ENCODE measurements around the gene ABCA3.
A peak's percentile ranks its signal among the peaks of the same experiment; 100 is the strongest.

Gene ABCA3

DNA sequence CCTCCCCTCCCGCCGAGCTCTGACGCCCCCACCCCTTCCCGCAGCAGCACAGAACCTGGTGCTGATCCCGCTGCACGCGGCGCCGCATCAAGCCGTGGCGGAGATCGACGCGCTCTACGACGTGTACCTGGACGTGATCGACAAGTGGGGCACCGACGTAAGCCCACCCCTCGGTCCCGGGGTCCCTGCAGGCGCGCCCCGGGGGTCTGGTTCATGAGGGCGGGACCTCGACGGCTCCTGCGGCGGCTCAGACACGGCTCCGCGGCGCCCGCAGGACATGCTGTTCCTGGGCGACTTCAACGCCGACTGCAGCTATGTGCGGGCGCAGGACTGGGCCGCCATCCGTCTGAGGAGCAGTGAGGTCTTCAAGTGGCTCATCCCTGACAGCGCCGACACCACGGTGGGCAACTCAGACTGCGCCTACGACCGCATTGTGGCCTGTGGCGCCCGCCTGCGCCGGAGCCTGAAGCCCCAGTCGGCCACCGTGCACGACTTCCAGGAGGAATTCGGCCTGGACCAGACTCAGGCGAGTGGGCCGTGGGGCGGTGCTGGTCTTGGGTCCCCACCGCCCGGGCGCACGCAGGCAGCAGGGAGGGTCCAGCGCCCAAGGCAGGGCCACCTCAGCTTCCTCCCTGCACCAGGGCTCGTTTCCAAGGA, 102.9 kb downstream of the ABCA3 start:
- TF ChIP-seq, protein P1, sequence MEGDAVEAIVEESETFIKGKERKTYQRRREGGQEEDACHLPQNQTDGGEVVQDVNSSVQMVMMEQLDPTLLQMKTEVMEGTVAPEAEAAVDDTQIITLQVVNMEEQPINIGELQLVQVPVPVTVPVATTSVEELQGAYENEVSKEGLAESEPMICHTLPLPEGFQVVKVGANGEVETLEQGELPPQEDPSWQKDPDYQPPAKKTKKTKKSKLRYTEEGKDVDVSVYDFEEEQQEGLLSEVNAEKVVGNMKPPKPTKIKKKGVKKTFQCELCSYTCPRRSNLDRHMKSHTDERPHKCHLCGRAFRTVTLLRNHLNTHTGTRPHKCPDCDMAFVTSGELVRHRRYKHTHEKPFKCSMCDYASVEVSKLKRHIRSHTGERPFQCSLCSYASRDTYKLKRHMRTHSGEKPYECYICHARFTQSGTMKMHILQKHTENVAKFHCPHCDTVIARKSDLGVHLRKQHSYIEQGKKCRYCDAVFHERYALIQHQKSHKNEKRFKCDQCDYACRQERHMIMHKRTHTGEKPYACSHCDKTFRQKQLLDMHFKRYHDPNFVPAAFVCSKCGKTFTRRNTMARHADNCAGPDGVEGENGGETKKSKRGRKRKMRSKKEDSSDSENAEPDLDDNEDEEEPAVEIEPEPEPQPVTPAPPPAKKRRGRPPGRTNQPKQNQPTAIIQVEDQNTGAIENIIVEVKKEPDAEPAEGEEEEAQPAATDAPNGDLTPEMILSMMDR (conservative IDR thresholded peaks at IDR 0.05; ENCODE audit: control insufficient read depth, insufficient read depth, low read depth, low read length): no peak
- DNase-seq (ENCODE audit: low read depth): no peak
- H3K4me3 ChIP-seq (ENCODE audit: control insufficient read depth, low read depth, low read length): no peak overlapping the region

DNA sequence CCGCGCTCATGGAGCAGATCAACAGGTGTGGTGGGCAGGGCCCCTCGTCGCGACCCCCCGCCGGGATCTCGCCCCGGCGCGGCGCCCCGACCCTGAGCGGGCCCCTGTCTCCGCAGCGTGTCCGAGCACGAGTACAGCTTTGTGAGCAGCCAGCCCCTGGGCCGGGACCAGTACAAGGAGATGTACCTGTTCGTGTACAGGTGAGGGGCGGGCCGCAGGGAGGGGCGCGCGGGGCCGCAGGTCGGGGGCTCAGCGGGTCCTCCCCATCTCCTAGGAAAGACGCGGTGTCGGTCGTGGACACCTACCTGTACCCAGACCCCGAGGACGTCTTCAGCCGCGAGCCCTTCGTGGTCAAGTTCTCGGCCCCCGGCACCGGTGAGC, 103.4 kb downstream of the ABCA3 start:
- TF ChIP-seq, protein P1 (conservative IDR thresholded peaks at IDR 0.05; ENCODE audit: control insufficient read depth, insufficient read depth, low read depth, low read length): no peak
- DNase-seq (ENCODE audit: low read depth): no peak
- H3K4me3 ChIP-seq (ENCODE audit: control insufficient read depth, low read depth, low read length): no peak overlapping the region

DNA sequence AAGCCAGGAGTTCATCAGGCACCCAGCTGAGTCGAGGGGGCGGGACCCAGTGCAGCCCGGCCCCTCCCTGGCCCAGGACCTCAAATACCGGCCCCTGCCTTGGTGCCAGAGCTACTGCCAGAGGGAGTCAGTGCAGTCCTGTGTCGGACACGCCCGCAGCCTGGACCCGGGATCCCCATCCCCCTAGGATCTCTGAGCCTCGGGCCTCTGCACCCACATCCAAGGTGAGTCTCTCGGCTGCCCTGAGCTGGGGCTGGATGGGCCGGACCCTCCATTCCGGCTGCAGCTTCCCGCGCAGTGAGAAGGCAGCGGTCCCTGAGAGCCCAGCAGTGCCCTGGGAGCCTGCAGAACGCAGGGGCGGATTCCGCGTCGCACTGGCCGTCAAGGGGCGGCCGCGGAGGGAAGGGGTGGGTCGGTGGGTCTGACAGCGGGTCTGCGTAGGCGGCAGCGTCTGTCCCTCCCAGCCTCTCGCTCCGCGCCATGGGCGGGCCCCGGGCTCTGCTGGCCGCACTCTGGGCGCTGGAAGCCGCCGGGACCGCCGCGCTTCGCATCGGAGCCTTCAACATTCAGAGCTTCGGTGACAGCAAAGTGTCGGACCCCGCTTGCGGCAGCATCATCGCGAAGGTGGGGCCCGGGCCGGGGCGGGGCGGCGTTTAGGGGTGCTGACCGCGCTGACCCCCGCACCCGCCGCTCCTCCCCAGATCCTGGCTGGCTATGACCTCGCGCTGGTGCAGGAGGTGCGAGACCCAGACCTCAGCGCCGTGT, 104.0 kb downstream of the ABCA3 start, which contains the start of gene DNASE1L2:
Gene DNASE1L2 (plus strand): TSS at position 108 of the 765 bp plus-strand sequence. CDS start 373 bp downstream, at position 481.
- H3K4me3 ChIP-seq (ENCODE audit: control insufficient read depth, low read depth, low read length): peak within 1 kb of the TSS; percentile 12
- TF ChIP-seq, protein P1 (conservative IDR thresholded peaks at IDR 0.05; ENCODE audit: control insufficient read depth, insufficient read depth, low read depth, low read length): no peak
- no peak for DNase-seq (ENCODE audit: low read depth)

DNA sequence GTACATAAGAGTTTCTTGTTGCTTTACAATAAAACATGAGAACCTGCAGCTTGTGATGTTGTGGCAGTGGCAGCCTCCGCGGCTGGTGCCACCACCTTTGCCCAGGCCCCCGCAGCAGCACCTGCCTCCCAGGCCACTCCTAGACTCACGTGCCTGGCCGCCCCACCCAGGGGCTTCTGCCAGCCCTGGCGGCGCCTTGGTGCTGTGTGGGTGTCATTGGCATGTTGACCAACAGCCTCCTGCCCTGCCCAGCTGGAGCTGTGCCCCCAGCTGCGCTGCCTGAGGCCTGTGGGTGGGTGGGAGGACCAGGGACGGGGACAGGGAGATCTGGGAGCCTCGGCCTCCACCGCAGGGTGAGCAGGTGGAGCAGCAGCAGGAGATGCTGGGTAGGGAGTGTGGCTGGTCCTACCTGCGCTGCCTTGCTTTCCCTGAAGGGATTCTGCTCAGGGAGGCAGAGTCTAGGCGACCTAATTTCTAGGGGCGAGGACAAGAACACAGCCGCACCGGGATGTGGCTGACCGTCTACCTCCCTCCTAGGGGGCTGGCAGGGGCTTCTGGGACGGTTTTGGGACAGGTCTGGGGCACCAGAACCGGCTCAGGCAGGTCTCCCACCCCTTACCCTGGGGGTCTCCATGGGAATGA, 104.7 kb downstream of the ABCA3 start:
- TF ChIP-seq, protein P1 (conservative IDR thresholded peaks at IDR 0.05; ENCODE audit: control insufficient read depth, insufficient read depth, low read depth, low read length): no peak
- DNase-seq (ENCODE audit: low read depth): no peak
- H3K4me3 ChIP-seq (ENCODE audit: control insufficient read depth, low read depth, low read length): no peak overlapping the region

DNA sequence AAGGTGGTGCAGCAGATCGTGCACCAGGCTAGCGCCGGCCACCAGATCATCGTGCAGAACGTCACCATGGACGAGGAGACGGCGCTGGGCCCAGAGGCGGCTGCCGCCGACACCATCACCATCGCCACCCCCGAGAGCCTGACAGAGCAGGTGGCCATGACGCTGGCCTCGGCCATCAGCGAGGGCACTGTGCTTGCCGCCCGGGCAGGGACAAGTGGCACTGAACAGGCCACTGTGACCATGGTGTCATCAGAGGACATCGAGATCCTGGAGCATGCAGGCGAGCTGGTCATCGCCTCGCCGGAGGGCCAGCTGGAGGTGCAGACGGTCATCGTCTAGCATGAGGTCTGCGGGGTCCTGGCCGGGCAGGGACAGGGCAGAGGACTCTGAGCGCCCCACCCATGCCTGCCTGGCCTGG, 105.3 kb downstream of the ABCA3 start:
- TF ChIP-seq, protein P1 (conservative IDR thresholded peaks at IDR 0.05; ENCODE audit: control insufficient read depth, insufficient read depth, low read depth, low read length): no peak
- no peak for DNase-seq (ENCODE audit: low read depth)
- H3K4me3 ChIP-seq (ENCODE audit: control insufficient read depth, low read depth, low read length): no peak overlapping the region

DNA sequence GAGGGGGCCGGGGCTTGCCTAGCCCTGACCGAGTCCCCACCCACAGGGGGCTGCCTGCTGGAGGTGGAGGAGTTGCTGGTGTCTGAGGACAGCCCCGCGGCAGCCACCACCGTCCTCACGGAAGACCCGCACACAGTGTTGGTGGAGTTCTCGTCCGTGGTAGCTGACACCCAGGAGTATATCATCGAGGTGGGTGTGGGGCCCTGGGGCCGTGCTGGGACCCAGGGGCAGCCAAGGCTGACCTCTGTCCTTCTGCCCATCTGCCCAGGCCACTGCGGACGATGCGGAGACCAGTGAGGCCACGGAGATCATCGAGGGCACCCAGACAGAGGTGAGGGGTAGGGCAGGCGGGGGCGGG, 105.7 kb downstream of the ABCA3 start:
- TF ChIP-seq, protein P1 (conservative IDR thresholded peaks at IDR 0.05; ENCODE audit: control insufficient read depth, insufficient read depth, low read depth, low read length): no peak
- H3K4me3 ChIP-seq (ENCODE audit: control insufficient read depth, low read depth, low read length): no peak overlapping the region
- DNase-seq (ENCODE audit: low read depth): no peak
